Testis (tissue), 3 donors: ENCODE results near the gene CD177. TPM values are rescaled to one million over a fixed set of nuclear protein-coding genes. Genes with fewer than 3 reads are reported as not detected.

ENCODE experiments used
- DNase-seq: peaks from one replicate; pipeline ENCODE4 v3.0.0-alpha.2; 2019
- H3K27ac ChIP-seq, 2 donors: fragments of 200-600 bp; sonication (generic); one replicate each; pipeline ENCODE4 v1.5.1; 2019
- H3K27me3 ChIP-seq: fragments of 200-600 bp; sonication (generic); one replicate; pipeline ENCODE4 v1.5.1; 2019
- H3K36me3 ChIP-seq: fragments of 200-600 bp; sonication (generic); one replicate; pipeline ENCODE4 v1.5.1; 2017; ENCODE audit warnings: low read depth; ENCODE audit errors: missing control alignments
- H3K4me1 ChIP-seq: fragments of 200-600 bp; sonication (generic); one replicate; pipeline ENCODE4 v1.5.1; 2019
- H3K4me3 ChIP-seq, 2 donors: fragments of 200-600 bp; sonication (generic); one replicate each; pipeline ENCODE4 v1.5.1; 2017 to 2019
- H3K9me3 ChIP-seq: fragments of 200-600 bp; sonication (generic); one replicate; pipeline ENCODE4 v1.5.1; 2017
- POLR2A ChIP-seq: fragments of 450-650 bp; IDR thresholded peaks from one replicate; pipeline ENCODE4 v1.6.1; 2017; ENCODE audit warnings: antibody characterized with exemption, mild to moderate bottlenecking, moderate library complexity
- WGBS, 2 donors: methylation state at CpG; one replicate each; pipeline ENCODE4 v1.1.5; 2018; 5-methylcytosine and 5-hydroxymethylcytosine counted together
- intact Hi-C: fragments of 100-400 bp; cut with DNase I; formaldehyde crosslinking; loops from one replicate; pipeline ENCODE4 v1.15.1; 2023; ENCODE audit warnings: low total_unique reads
- polyA plus RNA-seq: library from polyadenylated mRNA; stranded (reverse); fragments of 350-450 nt; fragmentation: Illumina TruSeq; extraction: RNeasy Lipid Tissue Mini Kit (QIAGEN cat#74804); gene quantifications from one replicate; pipeline ENCODE4 v1.2.3, GENCODE V29; 2014; ENCODE audit warnings: low read depth, low replicate concordance; ENCODE audit not compliant: insufficient read depth
- total RNA-seq, 2 donors: library from RNA; depleted of rRNA; stranded (reverse); fragments of >200 nt; gene quantifications; one replicate each; pipeline ENCODE4 v1.2.3, GENCODE V29; 2016
- TF ChIP-seq, protein P1 (sequence below), 3 experiments: fragments of 450-650 bp in 2 of 3; fragments of 200-600 bp in 1 of 3; sonication (generic) in 1 of 3; IDR thresholded peaks; one replicate each; pipeline ENCODE4 v1.5.1; 2016 to 2019; ENCODE audit warnings: antibody characterized with exemption in 3 of 3, mild to moderate bottlenecking in 2 of 3, moderate library complexity in 1 of 3

The CD177 gene
- total and polyA plus RNA-seq, 3 donors from 2014 or later, result 0.39 to 0.74 (median 0.57) TPM

DNA sequence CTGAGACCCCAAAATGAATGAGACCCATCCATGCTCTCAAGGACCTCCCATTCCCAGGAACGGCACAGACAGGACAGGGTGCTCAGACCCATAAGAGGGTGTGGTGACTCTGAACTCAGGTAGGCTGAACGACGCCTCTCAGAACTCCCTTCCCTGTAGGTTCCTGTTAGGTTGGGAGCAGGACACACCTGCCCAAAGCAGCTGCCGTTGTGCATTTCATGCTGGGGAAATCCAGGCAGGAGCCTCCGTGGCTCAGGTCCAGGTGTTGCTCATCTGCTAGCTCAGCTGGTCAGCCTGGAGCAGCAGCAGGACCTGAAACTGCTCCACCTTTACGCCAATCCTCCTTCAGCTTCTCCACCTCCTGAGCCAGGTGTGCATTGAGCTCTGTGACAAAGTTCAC, 42.1 kb downstream of the CD177 start:
- intact Hi-C loops, result no loop called here
- no peak overlapping the region for H3K27ac ChIP-seq
- no peak for TF ChIP-seq POLR2A
- TF ChIP-seq, protein P1, sequence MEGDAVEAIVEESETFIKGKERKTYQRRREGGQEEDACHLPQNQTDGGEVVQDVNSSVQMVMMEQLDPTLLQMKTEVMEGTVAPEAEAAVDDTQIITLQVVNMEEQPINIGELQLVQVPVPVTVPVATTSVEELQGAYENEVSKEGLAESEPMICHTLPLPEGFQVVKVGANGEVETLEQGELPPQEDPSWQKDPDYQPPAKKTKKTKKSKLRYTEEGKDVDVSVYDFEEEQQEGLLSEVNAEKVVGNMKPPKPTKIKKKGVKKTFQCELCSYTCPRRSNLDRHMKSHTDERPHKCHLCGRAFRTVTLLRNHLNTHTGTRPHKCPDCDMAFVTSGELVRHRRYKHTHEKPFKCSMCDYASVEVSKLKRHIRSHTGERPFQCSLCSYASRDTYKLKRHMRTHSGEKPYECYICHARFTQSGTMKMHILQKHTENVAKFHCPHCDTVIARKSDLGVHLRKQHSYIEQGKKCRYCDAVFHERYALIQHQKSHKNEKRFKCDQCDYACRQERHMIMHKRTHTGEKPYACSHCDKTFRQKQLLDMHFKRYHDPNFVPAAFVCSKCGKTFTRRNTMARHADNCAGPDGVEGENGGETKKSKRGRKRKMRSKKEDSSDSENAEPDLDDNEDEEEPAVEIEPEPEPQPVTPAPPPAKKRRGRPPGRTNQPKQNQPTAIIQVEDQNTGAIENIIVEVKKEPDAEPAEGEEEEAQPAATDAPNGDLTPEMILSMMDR (IDR thresholded peaks at IDR 0.05), result no peak
- no peaks in the 10 kb centered on the region for H3K4me1 ChIP-seq
- DNase-seq, result no peak
- no peaks in the 10 kb centered on the region for H3K27me3 ChIP-seq
- 74 to 88% methylated on average over 4 to 6 of the region's 6 CpGs for WGBS, 2 donors
- no peak overlapping the region for H3K4me3 ChIP-seq
- H3K9me3 ChIP-seq, result no peaks in the 10 kb centered on the region
- H3K36me3 ChIP-seq, result no peaks in the 10 kb centered on the region

DNA sequence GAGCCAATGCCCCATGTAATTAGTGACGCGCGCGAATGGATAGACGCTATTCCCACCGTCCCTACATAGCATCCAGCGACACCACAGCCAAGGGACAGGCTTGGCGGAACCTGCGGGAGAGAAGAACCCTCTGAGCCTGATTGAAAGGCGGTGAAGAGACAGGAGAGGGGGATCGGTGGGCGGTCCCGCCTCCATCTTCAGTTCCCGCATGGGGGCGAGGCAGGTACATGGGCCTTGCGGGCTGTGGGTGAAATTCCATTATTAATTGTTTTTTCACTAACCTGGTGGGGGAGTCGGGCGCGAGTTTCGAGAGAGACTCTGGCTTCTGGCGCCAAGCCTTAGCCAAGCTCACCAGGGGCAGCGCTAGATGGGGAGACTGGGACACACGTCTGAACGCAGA, 52.8 kb downstream of the CD177 start:
- no peaks in the 10 kb centered on the region for H3K4me1 ChIP-seq
- H3K27ac ChIP-seq, result no peak overlapping the region
- 40 to 58% methylated on average over 24 of the region's 24 CpGs for WGBS, 2 donors
- no peaks in the 10 kb centered on the region for H3K9me3 ChIP-seq
- TF ChIP-seq, protein P1 (IDR thresholded peaks at IDR 0.05), result no peak
- TF ChIP-seq POLR2A, result no peak
- H3K27me3 ChIP-seq, result no peaks in the 10 kb centered on the region
- H3K36me3 ChIP-seq, result no peaks in the 10 kb centered on the region
- DNase-seq, result no peak
- intact Hi-C loops, result no loop called here
- peak overlapping the region in 1 of 2 donors; percentile 20 for H3K4me3 ChIP-seq

DNA sequence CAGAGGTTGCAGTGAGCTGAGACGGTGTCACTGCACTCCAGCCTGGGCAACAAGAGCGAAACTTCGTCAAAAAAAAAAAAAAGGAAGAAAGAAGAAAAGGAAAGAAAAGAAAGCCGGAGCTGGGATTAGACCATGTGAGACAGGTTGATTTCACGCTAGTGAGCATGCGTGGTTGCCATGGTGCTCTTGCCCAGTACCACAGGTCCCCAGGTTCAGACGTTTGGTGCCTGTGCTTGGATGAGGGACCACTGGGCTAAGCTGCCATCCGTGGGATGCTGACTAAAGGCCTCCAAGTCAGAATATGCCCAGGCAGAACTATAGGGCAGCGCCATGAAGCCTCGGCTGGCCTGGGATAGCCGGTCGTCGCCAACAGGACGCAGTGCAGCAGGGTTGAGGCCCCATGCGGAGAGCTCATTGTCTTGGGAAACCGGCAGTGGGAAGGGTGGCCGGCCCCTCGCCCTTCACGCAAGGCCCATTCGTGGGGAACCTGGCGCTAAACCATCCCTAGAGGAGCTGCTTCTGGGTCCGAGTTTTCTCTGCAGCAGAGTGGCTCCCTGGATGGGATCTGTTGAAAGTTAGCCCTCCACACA, 54.0 kb downstream of the CD177 start:
- 62 to 67% methylated on average over 15 to 22 of the region's 22 CpGs for WGBS, 2 donors

DNA sequence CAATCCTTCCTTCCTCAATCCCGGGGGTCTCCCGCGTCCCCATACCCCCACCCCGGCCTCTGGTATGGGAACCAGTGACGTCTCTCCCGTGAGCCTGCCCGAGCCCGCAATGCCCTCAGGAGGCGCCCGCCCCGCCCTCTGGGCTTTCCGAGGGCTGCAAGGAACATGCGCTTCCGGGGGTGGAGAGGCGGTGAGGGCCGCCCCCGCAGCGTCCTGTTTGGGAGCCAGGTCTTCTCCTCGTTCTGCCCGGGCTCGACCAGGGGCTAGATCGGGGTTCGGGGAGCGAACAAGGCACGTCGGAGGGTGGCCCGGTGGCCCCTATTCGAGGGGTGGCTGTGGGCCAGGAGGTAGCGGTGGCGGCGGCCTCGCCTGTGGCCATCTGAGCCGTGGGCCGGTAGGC, 54.6 kb downstream of the CD177 start:
- DNase-seq, result peak; percentile 17
- intact Hi-C loops, result no loop called here
- H3K4me3 ChIP-seq, result peak overlapping the region; percentile 32 to 41

More for the DNA sequence above, 54.0 kb downstream of the CD177 start:
- no peaks in the 10 kb centered on the region for H3K9me3 ChIP-seq
- no peaks in the 10 kb centered on the region for H3K36me3 ChIP-seq
- no peaks in the 10 kb centered on the region for H3K27me3 ChIP-seq
- no peak overlapping the region for H3K27ac ChIP-seq
- peak overlapping the region; percentile 32 to 41 for H3K4me3 ChIP-seq
- DNase-seq, result peak; percentile 52
- no peaks in the 10 kb centered on the region for H3K4me1 ChIP-seq
- no peak for TF ChIP-seq POLR2A
- TF ChIP-seq, protein P1 (IDR thresholded peaks at IDR 0.05), result no peak
- intact Hi-C loops, result no loop called here

More for the DNA sequence above, 54.6 kb downstream of the CD177 start:
- TF ChIP-seq, protein P1 (IDR thresholded peaks at IDR 0.05), result no peak
- no peak for TF ChIP-seq POLR2A
- Histone ChIP-seq H3K4me1 (no peaks in the 10 kb centered on the region), H3K36me3 (no peaks in the 10 kb centered on the region), H3K9me3 (no peaks in the 10 kb centered on the region), H3K27ac (no peak overlapping the region), H3K27me3 (no peaks in the 10 kb centered on the region)
- 73% methylated on average over 34 of the region's 34 CpGs; no CpG with 5 or more reads in 1 of the 2 donors for WGBS, 2 donors
